NB4 (cell line): ENCODE data around the gene HADH.

Experiments used
- DNase-seq: peaks from one replicate; pipeline ENCODE4 v3.0.0; 2010; ENCODE audit warnings: low read depth
- H3K4me3 ChIP-seq: one replicate; pipeline ENCODE4 v1.5.1; 2011; ENCODE audit warnings: mild to moderate bottlenecking, low read depth, low read length, moderate library complexity
- CTCF ChIP-seq: IDR thresholded peaks from one replicate; pipeline ENCODE4 v1.5.1; 2012; ENCODE audit warnings: low read depth, low read length
- MAX ChIP-seq: IDR thresholded peaks from 2 replicates; pipeline ENCODE4 v1.6.1; 2011; ENCODE audit warnings: low read depth, low read length
- MYC ChIP-seq: IDR thresholded peaks from 2 replicates; pipeline ENCODE4 v1.6.1; 2011; ENCODE audit warnings: low read depth, low read length
- POLR2A ChIP-seq: IDR thresholded peaks from 2 replicates; pipeline ENCODE4 v1.6.1; 2011; ENCODE audit warnings: mild to moderate bottlenecking; ENCODE audit not compliant: insufficient read length; ENCODE audit errors: extremely low read depth

HADH gene

GRCh38 chr4:107978716-107979451 lies 10.8 kb upstream of the HADH start:
- no peak overlapping the region for H3K4me3 ChIP-seq
- TF ChIP-seq POLR2A (no peak), MAX (no peak), MYC (no peak), CTCF (no peak)
- no peak for DNase-seq

GRCh38 chr4:107987916-107988762 lies 1.6 kb upstream of the HADH start:
- H3K4me3 ChIP-seq: no peak overlapping the region
- TF ChIP-seq POLR2A: no peak
- no peak for TF ChIP-seq MAX
- TF ChIP-seq MYC: no peak
- no peak for TF ChIP-seq CTCF
- DNase-seq: no peak

- peak overlapping the region; percentile 76 for H3K4me3 ChIP-seq
- no peak for TF ChIP-seq MYC
- no peak for TF ChIP-seq CTCF
- no peak for TF ChIP-seq MAX
- TF ChIP-seq POLR2A: no peak
These were observed 990 bp upstream of the HADH start for GRCh38 chr4:107988763-107989035.

GRCh38 chr4:107989162-107989536 lies 540 bp upstream of the HADH start:
- no peak for DNase-seq
- TF ChIP-seq POLR2A (no peak), CTCF (no peak), MAX (no peak), MYC (no peak)
- H3K4me3 ChIP-seq: peak overlapping the region; percentile 76

More at GRCh38 chr4:107988763-107989035, 990 bp upstream of the HADH start:
- no peak for DNase-seq

- peak; percentile 16 for DNase-seq
- H3K4me3 ChIP-seq: peak overlapping the region; percentile 27
- no peak for TF ChIP-seq CTCF
- TF ChIP-seq MAX: no peak
- no peak for TF ChIP-seq POLR2A
- no peak for TF ChIP-seq MYC
These were observed 2.4 kb downstream of the HADH start for GRCh38 chr4:107991945-107992630.
